ENCODE results near the gene TNP2.
"Not testable (repeated sequence)": the region's sequence is repeated elsewhere in the genome, so short reads cannot be mapped to it uniquely, and the experiment has no call there.

TNP2 gene

GRCh38 chr16:11301645-11302501 is 32.7 kb upstream of the TNP2 start:
- DNase-seq = no peak

GRCh38 chr16:11300560-11300892 is 31.4 kb upstream of the TNP2 start:
- DNase-seq = no peak

GRCh38 chr16:11299865-11300559 is 30.9 kb upstream of the TNP2 start:
- no peak for DNase-seq

GRCh38 chr16:11298950-11299547 is 29.9 kb upstream of the TNP2 start:
- not testable (repeated sequence) for DNase-seq

GRCh38 chr16:11298143-11298900 is 29.2 kb upstream of the TNP2 start:
- DNase-seq = no peak

GRCh38 chr16:11297492-11298142 is 28.5 kb upstream of the TNP2 start:
- DNase-seq = peak in 55 of 56 donors; percentile 9 to 82 (median 55)

GRCh38 chr16:11296706-11297491 is 27.8 kb upstream of the TNP2 start:
- DNase-seq = no peak

GRCh38 chr16:11296351-11296705 is 27.2 kb upstream of the TNP2 start:
- no peak for DNase-seq

- no peak for DNase-seq
These were observed 26.5 kb upstream of the TNP2 start for GRCh38 chr16:11295672-11296071.

GRCh38 chr16:11292076-11292748 is 23.1 kb upstream of the TNP2 start:
- DNase-seq = no peak

GRCh38 chr16:11291091-11291703 is 22.1 kb upstream of the TNP2 start:
- no peak for DNase-seq

- no peak for DNase-seq
These were observed 21.2 kb upstream of the TNP2 start for GRCh38 chr16:11290102-11290893.

- not testable (repeated sequence) for DNase-seq
These were observed 20.6 kb upstream of the TNP2 start for GRCh38 chr16:11289696-11290095.

GRCh38 chr16:11289202-11289601 is 20.1 kb upstream of the TNP2 start:
- DNase-seq = no peak

GRCh38 chr16:11285842-11286241 is 16.7 kb upstream of the TNP2 start:
- no peak for DNase-seq

- DNase-seq = no peak
These were observed 14.7 kb upstream of the TNP2 start for GRCh38 chr16:11283820-11284248.

- no peak for DNase-seq
These were observed 11.7 kb upstream of the TNP2 start, which contains the start of gene PRM1 for GRCh38 chr16:11280616-11281522. PRM1 (minus strand) TSS chr16:11281330; CDS start chr16:11281238, 92 bp downstream.
